ENCODE measurements around the gene MT1H. TPM values are rescaled to one million over a fixed set of nuclear protein-coding genes. Genes with fewer than 3 reads are reported as not detected.

Gene MT1H
- total and polyA plus RNA-seq, 3 donors from 2014 or later = not detected

DNA sequence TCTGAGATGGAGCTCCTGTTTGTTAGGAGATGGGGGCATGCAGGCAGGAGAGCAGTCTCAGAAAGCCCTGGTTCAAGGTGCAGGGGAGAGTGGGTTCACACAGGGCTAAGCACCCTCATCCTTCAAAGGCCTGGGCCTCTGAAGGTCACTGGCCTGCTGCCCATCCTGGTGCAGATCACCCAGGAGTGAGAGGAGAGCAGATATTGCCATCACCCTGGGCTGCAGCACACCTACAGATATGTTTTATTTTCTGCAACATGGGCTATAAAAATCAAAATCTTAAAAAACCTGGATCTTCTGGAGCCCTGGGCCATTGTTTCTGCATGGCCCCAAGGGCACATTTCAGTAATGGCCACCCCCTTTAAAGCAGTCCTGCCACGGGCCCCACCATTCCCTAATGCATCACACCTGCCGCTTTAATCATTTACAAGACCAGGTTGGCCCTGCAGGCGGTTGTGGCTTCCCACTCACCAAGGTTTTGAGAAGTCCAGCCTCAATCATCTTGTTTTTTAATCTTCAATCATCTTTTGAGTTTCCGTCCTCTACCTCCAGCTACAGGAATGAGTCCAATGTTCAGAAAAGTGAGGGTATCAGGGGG, 39.9 kb downstream of the MT1H start:
- Histone ChIP-seq H3K36me3 (ENCODE audit: low read depth, missing control alignments) (no peaks in the 10 kb centered on the region), H3K27me3 (no peaks in the 10 kb centered on the region), H3K4me3 (no peak overlapping the region), H3K27ac (no peak overlapping the region), H3K9me3 (no peaks in the 10 kb centered on the region), H3K4me1 (no peaks in the 10 kb centered on the region)
- TF ChIP-seq, protein P1, sequence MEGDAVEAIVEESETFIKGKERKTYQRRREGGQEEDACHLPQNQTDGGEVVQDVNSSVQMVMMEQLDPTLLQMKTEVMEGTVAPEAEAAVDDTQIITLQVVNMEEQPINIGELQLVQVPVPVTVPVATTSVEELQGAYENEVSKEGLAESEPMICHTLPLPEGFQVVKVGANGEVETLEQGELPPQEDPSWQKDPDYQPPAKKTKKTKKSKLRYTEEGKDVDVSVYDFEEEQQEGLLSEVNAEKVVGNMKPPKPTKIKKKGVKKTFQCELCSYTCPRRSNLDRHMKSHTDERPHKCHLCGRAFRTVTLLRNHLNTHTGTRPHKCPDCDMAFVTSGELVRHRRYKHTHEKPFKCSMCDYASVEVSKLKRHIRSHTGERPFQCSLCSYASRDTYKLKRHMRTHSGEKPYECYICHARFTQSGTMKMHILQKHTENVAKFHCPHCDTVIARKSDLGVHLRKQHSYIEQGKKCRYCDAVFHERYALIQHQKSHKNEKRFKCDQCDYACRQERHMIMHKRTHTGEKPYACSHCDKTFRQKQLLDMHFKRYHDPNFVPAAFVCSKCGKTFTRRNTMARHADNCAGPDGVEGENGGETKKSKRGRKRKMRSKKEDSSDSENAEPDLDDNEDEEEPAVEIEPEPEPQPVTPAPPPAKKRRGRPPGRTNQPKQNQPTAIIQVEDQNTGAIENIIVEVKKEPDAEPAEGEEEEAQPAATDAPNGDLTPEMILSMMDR (IDR thresholded peaks at IDR 0.05) = no peak
- no peak for TF ChIP-seq POLR2A (IDR thresholded peaks at IDR 0.05)
- no peak for DNase-seq
- WGBS, 2 donors = 91 to 96% methylated on average over 4 of the region's 4 CpGs
- intact Hi-C loops (cut with DNase I; ENCODE audit: low total_unique reads) = loop anchor here (10.0 kb wide), 1 partner anchor 125 kb away; the partner anchor contains the start of gene MT3

GRCh38 chr16:56710181-56710737, 40.6 kb downstream of the MT1H start:
- Histone ChIP-seq H3K4me1 (no peaks in the 10 kb centered on the region), H3K27me3 (no peaks in the 10 kb centered on the region), H3K9me3 (no peaks in the 10 kb centered on the region), H3K36me3 (ENCODE audit: low read depth, missing control alignments) (no peaks in the 10 kb centered on the region), H3K4me3 (no peak overlapping the region), H3K27ac (no peak overlapping the region)
- WGBS, 2 donors = 70 to 83% methylated on average over 3 of the region's 3 CpGs
- no peak for DNase-seq
- TF ChIP-seq, protein P1 (IDR thresholded peaks at IDR 0.05) = no peak
- TF ChIP-seq POLR2A (IDR thresholded peaks at IDR 0.05) = no peak
- intact Hi-C loops (cut with DNase I; ENCODE audit: low total_unique reads) = no loop called here

GRCh38 chr16:56711862-56712261, 42.2 kb downstream of the MT1H start:
- intact Hi-C loops (cut with DNase I; ENCODE audit: low total_unique reads) = no loop called here
- H3K27ac ChIP-seq = no peak overlapping the region

DNA sequence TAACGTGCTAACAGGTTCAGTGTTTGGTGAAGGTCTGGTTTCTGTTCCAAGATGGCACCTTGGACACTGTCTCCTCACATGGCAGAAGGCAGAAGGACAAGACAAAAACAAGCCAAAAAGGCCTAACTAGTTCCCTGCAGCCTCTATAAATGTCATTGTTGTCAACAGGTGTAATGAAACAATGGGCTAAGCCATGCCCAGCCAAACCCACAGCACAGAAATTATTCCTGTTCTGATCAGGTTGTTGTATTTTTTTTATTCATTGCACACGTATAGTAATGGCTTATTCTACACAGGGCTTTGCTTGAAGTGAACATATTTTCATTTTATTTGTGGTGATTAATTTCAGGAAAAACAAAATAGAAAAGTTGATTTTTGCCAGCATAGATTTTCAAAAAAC, 44.2 kb downstream of the MT1H start:
- TF ChIP-seq POLR2A (IDR thresholded peaks at IDR 0.05) = no peak
- TF ChIP-seq, protein P1 (IDR thresholded peaks at IDR 0.05) = no peak
- intact Hi-C loops (cut with DNase I; ENCODE audit: low total_unique reads) = no loop called here
- Histone ChIP-seq H3K9me3 (no peaks in the 10 kb centered on the region), H3K4me1 (no peaks in the 10 kb centered on the region), H3K4me3 (no peak overlapping the region), H3K27ac (no peak overlapping the region), H3K27me3 (no peaks in the 10 kb centered on the region), H3K36me3 (ENCODE audit: low read depth, missing control alignments) (no peaks in the 10 kb centered on the region)
- 93 to 100% methylated on average over 2 of the region's 2 CpGs for WGBS, 2 donors
- DNase-seq = no peak

More at GRCh38 chr16:56711862-56712261, 42.2 kb downstream of the MT1H start:
- 88 to 92% methylated on average over 2 of the region's 2 CpGs for WGBS, 2 donors
- Histone ChIP-seq H3K4me3 (no peak overlapping the region), H3K27me3 (no peaks in the 10 kb centered on the region), H3K9me3 (no peaks in the 10 kb centered on the region), H3K4me1 (no peaks in the 10 kb centered on the region), H3K36me3 (ENCODE audit: low read depth, missing control alignments) (no peaks in the 10 kb centered on the region)
- TF ChIP-seq POLR2A (IDR thresholded peaks at IDR 0.05) = no peak
- TF ChIP-seq, protein P1 (IDR thresholded peaks at IDR 0.05) = no peak
- DNase-seq = no peak

DNA sequence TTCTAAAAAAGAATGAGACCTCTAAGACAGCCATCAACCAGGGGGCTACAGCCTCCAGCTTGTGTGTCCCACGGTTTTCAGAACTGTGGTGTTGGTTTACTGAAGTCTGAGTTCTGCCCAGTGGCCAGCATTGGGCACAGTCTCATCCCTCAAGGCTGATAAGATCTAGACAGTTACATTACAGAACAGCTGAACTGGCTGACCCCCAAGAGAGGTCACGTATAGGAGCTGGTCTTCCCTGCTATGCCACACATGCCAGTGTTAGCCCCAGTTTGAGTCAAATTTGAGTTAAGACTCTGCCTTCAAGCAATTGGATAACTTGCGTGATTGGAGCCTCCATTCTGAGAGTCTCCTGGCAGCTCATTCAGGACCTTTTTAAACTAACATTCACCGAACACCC, 45.5 kb downstream of the MT1H start:
- no peaks in the 10 kb centered on the region for H3K36me3 ChIP-seq (ENCODE audit: low read depth, missing control alignments)
- no peak overlapping the region for H3K4me3 ChIP-seq
- intact Hi-C loops (cut with DNase I; ENCODE audit: low total_unique reads) = no loop called here
- no peak overlapping the region for H3K27ac ChIP-seq
- DNase-seq = no peak
- TF ChIP-seq POLR2A (IDR thresholded peaks at IDR 0.05) = no peak
- TF ChIP-seq, protein P1 (IDR thresholded peaks at IDR 0.05) = no peak
- H3K27me3 ChIP-seq = no peaks in the 10 kb centered on the region
- no peaks in the 10 kb centered on the region for H3K4me1 ChIP-seq
- no peaks in the 10 kb centered on the region for H3K9me3 ChIP-seq
- WGBS, 2 donors = 68 to 81% methylated on average over 4 of the region's 4 CpGs

Measured in testis (tissue), 3 donors.